Measurements from ENCODE around the gene PIPOX.

DNA sequence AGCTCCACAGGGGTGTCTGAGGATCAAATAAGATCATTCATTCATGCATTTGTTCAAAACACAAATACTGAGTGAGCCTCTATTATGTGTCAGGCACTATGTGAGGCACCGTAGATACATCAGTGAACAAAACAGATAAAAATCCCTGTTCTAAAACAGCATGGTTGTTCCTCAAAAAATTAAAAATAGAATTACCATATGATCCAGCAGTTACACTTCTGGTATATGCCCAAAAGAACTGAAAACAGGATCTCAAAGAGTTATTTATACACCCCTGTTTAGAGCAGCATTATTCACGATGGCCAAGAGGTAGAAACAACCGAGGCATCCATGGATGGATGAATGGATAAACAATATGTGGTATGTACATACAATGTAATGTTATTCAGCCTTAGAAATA lies 15.4 kb downstream of the PIPOX start:
- TF ChIP-seq, protein P1, sequence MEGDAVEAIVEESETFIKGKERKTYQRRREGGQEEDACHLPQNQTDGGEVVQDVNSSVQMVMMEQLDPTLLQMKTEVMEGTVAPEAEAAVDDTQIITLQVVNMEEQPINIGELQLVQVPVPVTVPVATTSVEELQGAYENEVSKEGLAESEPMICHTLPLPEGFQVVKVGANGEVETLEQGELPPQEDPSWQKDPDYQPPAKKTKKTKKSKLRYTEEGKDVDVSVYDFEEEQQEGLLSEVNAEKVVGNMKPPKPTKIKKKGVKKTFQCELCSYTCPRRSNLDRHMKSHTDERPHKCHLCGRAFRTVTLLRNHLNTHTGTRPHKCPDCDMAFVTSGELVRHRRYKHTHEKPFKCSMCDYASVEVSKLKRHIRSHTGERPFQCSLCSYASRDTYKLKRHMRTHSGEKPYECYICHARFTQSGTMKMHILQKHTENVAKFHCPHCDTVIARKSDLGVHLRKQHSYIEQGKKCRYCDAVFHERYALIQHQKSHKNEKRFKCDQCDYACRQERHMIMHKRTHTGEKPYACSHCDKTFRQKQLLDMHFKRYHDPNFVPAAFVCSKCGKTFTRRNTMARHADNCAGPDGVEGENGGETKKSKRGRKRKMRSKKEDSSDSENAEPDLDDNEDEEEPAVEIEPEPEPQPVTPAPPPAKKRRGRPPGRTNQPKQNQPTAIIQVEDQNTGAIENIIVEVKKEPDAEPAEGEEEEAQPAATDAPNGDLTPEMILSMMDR (IDR thresholded peaks at IDR 0.05; ENCODE audit: low read length): no peak
- TF ChIP-seq EZH2 (IDR thresholded peaks at IDR 0.05; ENCODE audit: borderline replicate concordance, low read length): no peak
